H1 (cell line): ENCODE measurements around the gene PDZD2. TPM values are rescaled to one million over a fixed set of nuclear protein-coding genes. Genes with fewer than 3 reads are reported as not detected.

ENCODE experiments used
- CTCF ChIA-PET: fragments of 300-600 bp; sonication (Branson Sonifier 250); formaldehyde crosslinking; loops from one replicate; lab custom pipeline; 2021; ENCODE audit not compliant: partially characterized antibody; lab: Charles Lee
- POLR2A ChIA-PET: fragments of 300-600 bp; sonication (Branson Sonifier 250); formaldehyde crosslinking; loops from one replicate; lab custom pipeline; 2021; ENCODE audit warnings: inconsistent platforms; ENCODE audit not compliant: partially characterized antibody; lab: Charles Lee
- DNase-seq, 2 experiments: peaks; one replicate each; pipeline versions ENCODE4 v3.0.0 to v3.0.0-alpha.2; 2010 to 2022; ENCODE audit warnings: low spot score in 2 of 2, low read depth in 1 of 2, mixed read lengths in 1 of 2
- FAIRE-seq: peaks from 2 replicates; lab custom pipeline; 2011; peaks lifted over from hg19 to GRCh38; lab: Jason Lieb, UNC
- H2AFZ ChIP-seq: 2 replicates; pipeline ENCODE4 v1.8.1; 2012; ENCODE audit warnings: low read length, inconsistent platforms
- H2AK5ac ChIP-seq: 2 replicates; pipeline ENCODE4 v1.6.1; 2013; ENCODE audit warnings: low read depth, low read length
- H2BK120ac ChIP-seq: replicated peaks from 2 replicates; pipeline ENCODE3; 2013; ENCODE audit warnings: low read depth, low read length, inconsistent platforms
- H2BK12ac ChIP-seq: 2 replicates; pipeline ENCODE4 v1.6.1; 2013; ENCODE audit warnings: low read depth, low read length
- H2BK15ac ChIP-seq: 2 replicates; pipeline ENCODE4 v1.6.1; 2013; ENCODE audit warnings: low read length
- H2BK20ac ChIP-seq: 2 replicates; pipeline ENCODE4 v1.6.1; 2013; ENCODE audit warnings: low read length
- H2BK5ac ChIP-seq: 2 replicates; pipeline ENCODE4 v1.6.1; 2013; ENCODE audit warnings: low read depth, low read length
- H3K14ac ChIP-seq: 2 replicates; pipeline ENCODE4 v1.6.1; 2013; ENCODE audit warnings: inconsistent platforms; ENCODE audit not compliant: insufficient read length
- H3K18ac ChIP-seq: 2 replicates; pipeline ENCODE4 v1.6.1; 2013; ENCODE audit warnings: low read length; ENCODE audit errors: extremely low read depth
- H3K23ac ChIP-seq: 2 replicates; pipeline ENCODE4 v1.6.1; 2013; ENCODE audit warnings: inconsistent platforms; ENCODE audit not compliant: insufficient read length
- H3K23me2 ChIP-seq: 2 replicates; pipeline ENCODE4 v1.6.1; 2013; ENCODE audit warnings: low read depth, low read length
- H3K27ac ChIP-seq: 2 replicates; pipeline ENCODE4 v1.6.1; 2011; ENCODE audit warnings: low read depth, low read length, inconsistent platforms
- H3K27me3 ChIP-seq, 4 experiments: replicated peaks in 1 of 4; 1 replicate in 1 of 4; 2 replicates in 3 of 4; pipeline versions ENCODE4 v1.6.1 to v1.8.1; 2011 to 2013; ENCODE audit warnings: low read length in 3 of 4, mild to moderate bottlenecking in 3 of 4, inconsistent platforms in 2 of 4, mixed read lengths in 2 of 4, moderate library complexity in 1 of 4; ENCODE audit not compliant: control insufficient read depth in 3 of 4, insufficient read depth in 3 of 4; ENCODE audit errors: extremely low read depth in 1 of 4
- H3K36me3 ChIP-seq, 4 experiments: 2 replicates each; pipeline versions ENCODE4 v1.6.1 to v1.8.1; 2011 to 2013; ENCODE audit warnings: mild to moderate bottlenecking in 4 of 4, low read length in 3 of 4, moderate library complexity in 2 of 4, control low read depth in 1 of 4, inconsistent platforms in 1 of 4; ENCODE audit not compliant: insufficient read depth in 4 of 4, control insufficient read depth in 2 of 4
- H3K4ac ChIP-seq: replicated peaks from 2 replicates; pipeline ENCODE3; 2013; ENCODE audit warnings: low read length, low read depth, mixed read lengths, inconsistent platforms; ENCODE audit not compliant: insufficient read length
- H3K4me1 ChIP-seq, 4 experiments: replicated peaks in 1 of 4; 1 replicate in 1 of 4; 2 replicates in 3 of 4; pipeline versions ENCODE4 v1.6.1 to v1.8.1; 2011 to 2013; ENCODE audit warnings: low read length in 3 of 4, inconsistent platforms in 2 of 4, mixed read lengths in 1 of 4; ENCODE audit not compliant: insufficient read depth in 4 of 4, control insufficient read depth in 3 of 4
- H3K4me2 ChIP-seq, 2 experiments: 2 replicates each; pipeline versions ENCODE4 v1.6.1 to v1.8.1; 2011 to 2013; ENCODE audit warnings: low read depth in 2 of 2, low read length in 2 of 2, control low read depth in 1 of 2, inconsistent platforms in 1 of 2, mild to moderate bottlenecking in 1 of 2; ENCODE audit not compliant: insufficient read depth in 1 of 2
- H3K4me3 ChIP-seq, 4 experiments: fragments of 200-600, 300-600 bp in 1 of 4; sonication (generic), shearing (Covaris generic), sonication (Bioruptor Twin) in 1 of 4; 2 replicates each; pipeline versions ENCODE4 v1.5.1 to v1.8.1; 2011 to 2016; ENCODE audit warnings: low read length in 4 of 4, low read depth in 3 of 4, control low read depth in 2 of 4, inconsistent platforms in 2 of 4, mild to moderate bottlenecking in 2 of 4, mixed read lengths in 1 of 4, moderate library complexity in 1 of 4; ENCODE audit not compliant: insufficient read depth in 2 of 4; ENCODE audit errors: extremely low read depth in 1 of 4
- H3K56ac ChIP-seq: replicated peaks from 2 replicates; pipeline ENCODE3; 2013; ENCODE audit warnings: low read depth, mild to moderate bottlenecking, mixed read lengths, low read length, inconsistent platforms; ENCODE audit not compliant: insufficient read length
- H3K79me1 ChIP-seq: 2 replicates; pipeline ENCODE4 v1.6.1; 2013; ENCODE audit warnings: low read depth, low read length, control low read depth
- H3K79me2 ChIP-seq, 2 experiments: 2 replicates each; pipeline versions ENCODE4 v1.6.1 to v1.8.1; 2012 to 2013; ENCODE audit warnings: low read length in 2 of 2, mild to moderate bottlenecking in 2 of 2, inconsistent platforms in 1 of 2; ENCODE audit not compliant: insufficient read depth in 2 of 2, control insufficient read depth in 1 of 2
- H3K9ac ChIP-seq, 4 experiments: replicated peaks in 1 of 4; 1 replicate in 1 of 4; 2 replicates in 3 of 4; pipeline versions ENCODE4 v1.6.1 to v1.8.1; 2011 to 2013; ENCODE audit warnings: low read depth in 3 of 4, low read length in 3 of 4, control low read depth in 2 of 4, mild to moderate bottlenecking in 2 of 4, moderate library complexity in 2 of 4, inconsistent platforms in 1 of 4; ENCODE audit errors: extremely low read depth in 1 of 4
- H3K9me3 ChIP-seq, 2 experiments: 2 replicates each; pipeline versions ENCODE4 v1.6.1 to v1.8.1; 2012 to 2013; ENCODE audit warnings: mild to moderate bottlenecking in 2 of 2, moderate library complexity in 2 of 2, control low read depth in 1 of 2, inconsistent platforms in 1 of 2, low read depth in 1 of 2, low read length in 1 of 2, mixed read lengths in 1 of 2; ENCODE audit not compliant: insufficient read depth in 2 of 2
- H4K20me1 ChIP-seq, 2 experiments: replicated peaks in 1 of 2; 2 replicates each; pipeline versions ENCODE3 to v1.8.1; 2011 to 2013; ENCODE audit warnings: inconsistent platforms in 2 of 2, low read length in 2 of 2, mild to moderate bottlenecking in 1 of 2; ENCODE audit not compliant: insufficient read depth in 2 of 2, control insufficient read depth in 1 of 2
- H4K5ac ChIP-seq: 2 replicates; pipeline ENCODE4 v1.6.1; 2013; ENCODE audit warnings: low read length, low read depth, mixed read lengths, inconsistent platforms; ENCODE audit not compliant: insufficient read length
- H4K8ac ChIP-seq: 2 replicates; pipeline ENCODE4 v1.8.0; 2013; ENCODE audit warnings: mild to moderate bottlenecking, moderate library complexity, low read length, inconsistent platforms; ENCODE audit not compliant: insufficient read depth; ENCODE audit errors: extremely low read depth
- H4K91ac ChIP-seq: replicated peaks from 2 replicates; pipeline ENCODE3; 2013; ENCODE audit warnings: low read length, mixed read lengths, inconsistent platforms; ENCODE audit not compliant: insufficient read length
- TAF7 ChIP-seq: optimal IDR thresholded peaks from 2 replicates; pipeline ENCODE3; 2011; ENCODE audit warnings: low read depth, mild to moderate bottlenecking, inconsistent platforms, low read length, moderate library complexity, borderline replicate concordance
- WGBS, 2 experiments: shearing (Covaris generic) in 1 of 2; methylation state at CpG; one replicate each; pipeline versions ENCODE4 v1.1.6 to v1.1.7; 2013 to 2015; ENCODE audit warnings: low lambda C conversion rate in 2 of 2, mixed read lengths in 2 of 2, inconsistent platforms in 1 of 2, low coverage in 1 of 2, missing lambda C conversion rate in 1 of 2; ENCODE audit not compliant: insufficient replicate concordance in 2 of 2, insufficient coverage in 1 of 2, insufficient read length in 1 of 2; ENCODE audit errors: extremely low coverage in 1 of 2, missing lambda C conversion rate in 1 of 2; 5-methylcytosine and 5-hydroxymethylcytosine counted together
- polyA plus RNA-seq, 7 experiments: library from polyadenylated mRNA; depleted of rRNA in 3 of 7; stranded (reverse) in 5 of 7; unstranded in 2 of 7; fragments of >200 nt in 5 of 7; fragments of 200-250 nt in 2 of 7; gene quantifications; 1 replicate in 5 of 7; 2 replicates in 1 of 7; 4 replicates in 1 of 7; pipeline versions ENCODE4 v1.2.1 to v1.2.3, GENCODE V29; 2011 to 2013; ENCODE audit warnings: missing spikeins in 2 of 7, mixed read lengths in 2 of 7
- total RNA-seq: library from RNA; stranded (reverse); fragmentation: NEBNext Ultra II Directional; extraction: Animal tissue kit (Norgen Biotek cat#: 25700); gene quantifications from 2 replicates; pipeline ENCODE4 v1.2.1, GENCODE V29; 2021

The PDZD2 gene
- total and polyA plus RNA-seq, 2 of the 8 experiments (the other 6 are each of a cell fraction or from before 2014, with no cell fraction given): 1.2 to 6.8 TPM

DNA sequence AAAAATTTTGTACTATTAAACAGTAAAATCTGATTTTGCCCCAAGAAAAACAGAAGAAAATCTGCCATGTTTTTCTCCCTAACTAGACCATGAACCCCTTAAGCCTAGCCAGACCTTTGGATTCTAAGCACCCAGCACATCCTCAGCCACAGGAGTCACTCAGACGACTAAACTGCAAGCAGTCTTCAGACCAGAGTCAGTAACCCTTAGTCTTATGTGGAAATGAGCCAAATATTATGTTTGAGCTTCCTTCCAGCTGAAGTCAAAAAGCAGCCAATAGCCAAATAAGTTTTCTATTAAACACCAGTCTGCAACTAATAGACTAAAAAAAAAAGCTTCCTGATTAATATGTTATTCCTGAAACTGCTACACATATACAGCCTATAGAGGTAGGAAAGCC, 487.8 kb downstream of the PDZD2 start:
- POLR2A ChIA-PET: interaction anchor here (0.6 to 0.7 kb wide), 2 partner anchors 37 to 46 kb away, joined by 3 read pairs; no protein-coding TSS in a partner anchor
- no peak overlapping the region for H3K14ac ChIP-seq
- no peak overlapping the region for H3K23ac ChIP-seq
- TF ChIP-seq TAF7: no peak
- TF ChIP-seq, all 59 proteins: peak for 0
- H3K4me1 ChIP-seq: peaks cover 0 to 5% (median 4%) of the 10 kb centered on the region in 4 experiments; a peak in 5 of 7 replicates
- H2BK12ac ChIP-seq: no peak overlapping the region
- DNase-seq: no peak
- H3K36me3 ChIP-seq: peaks cover 7 to 30% (median 15%) of the 10 kb centered on the region in 4 experiments; a peak in 7 of 8 replicates
- H2AFZ ChIP-seq: no peak overlapping the region
- H3K79me1 ChIP-seq: peaks cover 3% of the 10 kb centered on the region
- no peak overlapping the region for H4K5ac ChIP-seq
- H2BK15ac ChIP-seq: no peak overlapping the region
- no peak overlapping the region for H3K4me2 ChIP-seq
- H4K91ac ChIP-seq: no peak overlapping the region
- no peak overlapping the region for H3K18ac ChIP-seq
- no peak overlapping the region for H2BK5ac ChIP-seq
- H2BK120ac ChIP-seq: no peak overlapping the region
- H3K9ac ChIP-seq: no peak overlapping the region
- WGBS, 2 experiments: 76% methylated on average over 1 of the region's 1 CpG; no CpG with 5 or more reads in 1 of the 2 experiments
- CTCF ChIA-PET: interaction anchor here (0.9 kb wide), 1 partner anchor 11 kb away, joined by 3 read pairs; no protein-coding TSS in a partner anchor
- H3K56ac ChIP-seq: no peak overlapping the region
- H2BK20ac ChIP-seq: no peak overlapping the region
- H2AK5ac ChIP-seq: no peak overlapping the region
- H3K27me3 ChIP-seq: no peaks in the 10 kb centered on the region
- H3K27ac ChIP-seq: no peak overlapping the region
- peaks cover 0 to 55% of the 10 kb centered on the region in 2 experiments; a peak in 2 of 4 replicates for H3K79me2 ChIP-seq
- H4K8ac ChIP-seq: no peak overlapping the region
- no peaks in the 10 kb centered on the region for H3K23me2 ChIP-seq
- peaks cover 2 to 14% of the 10 kb centered on the region in 2 experiments for H4K20me1 ChIP-seq
- H3K9me3 ChIP-seq: no peaks in the 10 kb centered on the region
- no peak overlapping the region for H3K4ac ChIP-seq
- FAIRE-seq: no peak
- no peak overlapping the region for H3K4me3 ChIP-seq
